ENCODE results near the gene PARD3.

DNA sequence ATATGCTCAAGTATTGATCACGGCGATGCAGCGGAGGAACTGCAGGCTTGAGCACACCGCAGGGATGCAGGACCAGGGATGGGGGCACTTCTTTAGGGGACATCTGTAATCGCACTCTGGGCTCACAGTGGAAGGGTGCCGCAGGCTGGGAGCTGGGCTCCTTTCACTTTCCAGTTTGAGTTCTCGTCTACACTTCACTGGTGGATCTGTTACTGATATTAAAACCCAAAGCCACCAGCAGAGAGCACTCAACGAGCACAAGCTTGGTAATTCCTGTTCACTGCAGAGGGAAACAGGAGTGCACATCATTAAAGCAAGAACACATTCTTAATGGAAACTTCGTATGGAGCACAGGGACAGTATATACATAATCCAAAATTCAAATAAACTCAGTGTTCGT lies 91.3 kb downstream of the PARD3 start:
- TF ChIP-seq POLR2A (IDR thresholded peaks at IDR 0.05), result no peak
- TF ChIP-seq, protein P1, sequence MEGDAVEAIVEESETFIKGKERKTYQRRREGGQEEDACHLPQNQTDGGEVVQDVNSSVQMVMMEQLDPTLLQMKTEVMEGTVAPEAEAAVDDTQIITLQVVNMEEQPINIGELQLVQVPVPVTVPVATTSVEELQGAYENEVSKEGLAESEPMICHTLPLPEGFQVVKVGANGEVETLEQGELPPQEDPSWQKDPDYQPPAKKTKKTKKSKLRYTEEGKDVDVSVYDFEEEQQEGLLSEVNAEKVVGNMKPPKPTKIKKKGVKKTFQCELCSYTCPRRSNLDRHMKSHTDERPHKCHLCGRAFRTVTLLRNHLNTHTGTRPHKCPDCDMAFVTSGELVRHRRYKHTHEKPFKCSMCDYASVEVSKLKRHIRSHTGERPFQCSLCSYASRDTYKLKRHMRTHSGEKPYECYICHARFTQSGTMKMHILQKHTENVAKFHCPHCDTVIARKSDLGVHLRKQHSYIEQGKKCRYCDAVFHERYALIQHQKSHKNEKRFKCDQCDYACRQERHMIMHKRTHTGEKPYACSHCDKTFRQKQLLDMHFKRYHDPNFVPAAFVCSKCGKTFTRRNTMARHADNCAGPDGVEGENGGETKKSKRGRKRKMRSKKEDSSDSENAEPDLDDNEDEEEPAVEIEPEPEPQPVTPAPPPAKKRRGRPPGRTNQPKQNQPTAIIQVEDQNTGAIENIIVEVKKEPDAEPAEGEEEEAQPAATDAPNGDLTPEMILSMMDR (IDR thresholded peaks at IDR 0.05), result no peak
